HG03045 (cell line): Measurements from ENCODE around the gene DUSP5.
"Not testable (repeated sequence)": the region's sequence is repeated elsewhere in the genome, so short reads cannot be mapped to it uniquely, and the experiment has no call there.

Experiments
- ATAC-seq: cut with Tn5 transposase; IDR thresholded peaks from one replicate; pipeline ENCODE4 v1.9.1; 2021; ENCODE audit warnings: mild to moderate bottlenecking, moderate library complexity; ENCODE audit not compliant: unreplicated experiment

DUSP5 gene, protein sequence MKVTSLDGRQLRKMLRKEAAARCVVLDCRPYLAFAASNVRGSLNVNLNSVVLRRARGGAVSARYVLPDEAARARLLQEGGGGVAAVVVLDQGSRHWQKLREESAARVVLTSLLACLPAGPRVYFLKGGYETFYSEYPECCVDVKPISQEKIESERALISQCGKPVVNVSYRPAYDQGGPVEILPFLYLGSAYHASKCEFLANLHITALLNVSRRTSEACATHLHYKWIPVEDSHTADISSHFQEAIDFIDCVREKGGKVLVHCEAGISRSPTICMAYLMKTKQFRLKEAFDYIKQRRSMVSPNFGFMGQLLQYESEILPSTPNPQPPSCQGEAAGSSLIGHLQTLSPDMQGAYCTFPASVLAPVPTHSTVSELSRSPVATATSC

DNA sequence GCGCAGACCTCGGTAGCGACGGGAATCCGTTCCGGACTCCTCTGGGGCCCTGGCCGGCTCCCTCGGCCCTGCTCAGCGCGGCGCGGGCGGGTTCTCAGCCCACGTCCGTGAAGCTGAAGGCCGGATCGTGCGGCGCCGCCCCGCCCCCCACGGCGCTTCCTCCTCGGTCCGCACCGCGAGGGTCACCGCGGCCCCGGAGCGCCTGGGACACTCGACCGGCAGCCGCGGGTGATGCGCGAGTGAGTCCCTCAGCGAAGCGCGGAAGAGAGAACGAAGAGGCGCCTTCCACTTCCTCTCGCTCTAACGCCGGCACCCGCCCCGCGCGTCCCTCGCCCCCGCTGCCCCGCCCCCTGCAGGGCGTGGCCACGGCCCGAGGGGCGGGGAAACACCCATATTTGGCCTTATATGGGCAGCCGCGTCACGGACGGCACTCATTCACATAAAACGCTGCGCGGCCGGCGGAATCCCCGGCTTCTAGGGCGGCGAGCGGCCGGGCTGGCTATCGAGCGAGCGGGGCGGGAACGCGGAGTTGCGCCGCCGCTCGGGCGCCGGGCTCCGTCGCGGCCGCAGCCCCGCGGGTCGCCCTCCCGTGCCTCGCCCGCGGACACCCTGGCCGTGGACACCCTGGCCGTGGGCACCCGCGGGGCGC is at the start of gene DUSP5:
Gene DUSP5, plus strand, starts transcription at position 470 of the 649 bp plus-strand sequence. CDS start 215 bp downstream, outside the sequence.
- peak; percentile 74 for ATAC-seq

DNA sequence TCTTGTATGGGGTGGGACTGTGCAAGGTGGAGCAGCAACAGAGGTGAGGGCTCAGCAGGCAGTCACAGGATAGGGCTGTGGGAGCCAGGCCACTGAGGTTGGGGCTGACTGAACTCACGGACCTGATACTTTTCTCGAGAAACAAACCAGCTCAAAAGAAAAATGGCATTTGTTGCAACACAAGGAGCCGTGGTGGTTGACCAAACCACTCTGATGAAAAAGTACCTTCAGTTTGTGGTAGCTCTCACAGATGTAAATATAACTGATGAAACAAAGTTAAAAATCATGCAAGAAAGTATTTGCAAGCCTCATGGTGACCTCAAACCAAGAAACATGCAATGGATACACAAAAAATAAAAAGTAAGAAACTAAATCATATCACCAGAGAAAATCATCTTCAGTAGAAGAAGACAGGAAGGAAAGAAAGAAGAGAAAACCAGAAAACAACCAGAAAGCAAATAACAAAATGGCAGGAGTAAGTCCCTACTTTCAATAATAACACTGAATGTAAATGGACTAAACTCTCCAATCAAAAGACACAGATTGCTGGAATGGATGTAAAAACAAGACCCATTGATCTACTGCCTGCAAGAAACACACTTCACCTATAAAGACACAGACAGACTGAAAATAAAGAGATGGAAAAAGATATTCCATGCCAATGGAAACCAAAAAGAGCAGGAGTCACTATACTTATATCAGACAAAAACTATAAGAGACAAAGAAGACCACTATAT is 48.9 kb upstream of the DUSP5 start:
- ATAC-seq, result no peak

GRCh38 chr10:110455446-110455845 is 42.3 kb upstream of the DUSP5 start:
- ATAC-seq, result no peak

DNA sequence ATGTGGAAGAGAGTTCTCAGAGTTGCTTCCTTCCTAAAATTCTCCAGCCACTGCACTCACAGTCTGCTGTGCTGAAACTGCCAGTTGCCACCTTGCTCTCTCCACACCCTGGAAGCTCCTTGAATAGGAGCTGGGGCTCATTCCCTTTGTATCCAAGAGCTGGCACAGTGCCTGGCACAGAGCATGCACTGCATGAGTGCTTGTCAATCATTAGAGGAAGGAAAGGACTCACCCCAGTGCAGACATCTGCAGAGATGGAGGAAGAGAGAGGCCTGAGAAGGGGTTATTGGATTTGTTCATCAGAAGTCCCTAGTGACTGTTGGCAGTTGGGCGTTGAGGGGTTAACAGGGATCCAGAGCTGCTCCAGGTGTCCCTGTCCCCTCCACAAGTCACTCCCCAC is 41.7 kb upstream of the DUSP5 start:
- no peak for ATAC-seq

DNA sequence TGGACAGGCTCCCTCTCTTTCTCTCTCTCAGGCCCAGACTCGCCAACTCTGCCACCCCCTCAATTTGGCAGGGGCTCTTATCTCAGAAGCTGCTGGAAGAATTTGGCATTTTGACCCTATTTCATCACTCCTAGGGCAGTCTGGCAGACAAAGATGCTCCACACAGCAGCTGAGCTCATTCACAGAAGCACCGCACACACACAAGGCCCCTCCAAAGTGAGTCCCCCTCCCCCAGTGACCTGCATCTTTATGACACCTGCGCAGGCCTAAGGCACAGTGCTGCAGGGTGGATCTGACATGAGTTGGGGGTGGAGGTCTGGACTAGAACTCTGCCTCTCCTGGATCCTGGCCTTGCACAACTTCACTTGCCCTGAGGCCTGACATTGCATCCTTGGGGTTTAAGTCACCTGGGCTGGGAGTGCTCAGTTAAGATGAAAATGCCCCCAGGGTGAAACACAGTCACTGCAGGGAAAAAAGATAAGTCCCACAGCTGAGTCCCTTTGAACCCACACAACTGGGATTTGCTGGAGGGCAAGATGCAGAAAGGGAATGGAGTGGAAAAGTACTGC is 41.1 kb upstream of the DUSP5 start:
- no peak for ATAC-seq

DNA sequence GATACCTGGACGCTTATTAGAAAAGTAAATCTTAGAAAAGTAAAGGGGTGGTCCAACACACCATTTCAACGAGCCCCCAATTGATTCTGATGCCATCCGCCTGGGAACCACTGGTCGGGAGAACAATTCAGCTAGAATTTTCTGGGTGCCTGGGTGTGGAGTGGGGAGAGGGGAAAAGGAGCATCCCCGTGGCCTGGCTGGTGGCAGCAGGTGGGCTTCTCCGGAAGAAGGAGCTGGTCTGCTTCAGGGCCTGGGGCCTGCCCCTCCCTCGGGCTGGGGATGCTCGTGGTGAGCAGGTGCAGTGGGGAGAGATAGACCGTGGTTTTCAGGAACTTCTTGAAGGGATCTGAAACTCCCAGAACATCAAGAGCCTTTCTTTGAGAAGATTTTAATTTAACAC is 39.9 kb upstream of the DUSP5 start:
- ATAC-seq, result no peak

DNA sequence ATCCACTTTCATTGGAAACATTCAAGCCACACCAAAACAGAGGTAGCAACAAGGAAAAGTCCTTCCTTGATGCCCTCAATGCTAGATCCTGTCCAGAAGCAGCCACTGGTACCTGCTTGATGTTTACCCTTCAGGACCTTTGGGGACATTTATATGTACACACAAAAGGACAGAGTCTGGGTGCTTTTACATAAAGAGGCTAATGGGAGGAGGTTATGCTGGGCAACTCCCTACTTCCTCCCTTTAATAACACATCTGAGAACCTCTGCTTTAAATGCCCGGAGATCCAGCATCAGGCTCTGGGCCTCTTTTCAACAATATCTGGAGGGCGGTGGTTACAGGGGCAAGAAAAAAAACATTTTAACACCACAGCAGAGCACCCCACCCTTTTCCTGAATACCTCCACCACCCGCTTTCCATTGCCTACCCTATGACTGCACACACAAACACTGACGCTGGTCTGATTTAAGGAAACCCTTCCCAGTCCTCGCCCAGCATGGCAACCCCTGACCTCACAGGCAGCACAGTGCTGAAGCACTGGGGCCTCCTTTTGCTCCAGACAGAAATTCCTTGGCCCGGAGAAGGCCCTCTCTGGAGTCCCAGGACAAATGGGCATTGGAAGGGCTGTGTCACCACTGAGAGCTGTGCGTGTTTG is 39.3 kb upstream of the DUSP5 start:
- ATAC-seq, result no peak

GRCh38 chr10:110459600-110459999 is 38.1 kb upstream of the DUSP5 start:
- no peak for ATAC-seq

- no peak for ATAC-seq
Measured at GRCh38 chr10:110460111-110460809, 37.4 kb upstream of the DUSP5 start.

- no peak for ATAC-seq
Measured at GRCh38 chr10:110461088-110461487, 36.6 kb upstream of the DUSP5 start.

GRCh38 chr10:110461530-110461929 is 36.2 kb upstream of the DUSP5 start:
- ATAC-seq, result no peak

DNA sequence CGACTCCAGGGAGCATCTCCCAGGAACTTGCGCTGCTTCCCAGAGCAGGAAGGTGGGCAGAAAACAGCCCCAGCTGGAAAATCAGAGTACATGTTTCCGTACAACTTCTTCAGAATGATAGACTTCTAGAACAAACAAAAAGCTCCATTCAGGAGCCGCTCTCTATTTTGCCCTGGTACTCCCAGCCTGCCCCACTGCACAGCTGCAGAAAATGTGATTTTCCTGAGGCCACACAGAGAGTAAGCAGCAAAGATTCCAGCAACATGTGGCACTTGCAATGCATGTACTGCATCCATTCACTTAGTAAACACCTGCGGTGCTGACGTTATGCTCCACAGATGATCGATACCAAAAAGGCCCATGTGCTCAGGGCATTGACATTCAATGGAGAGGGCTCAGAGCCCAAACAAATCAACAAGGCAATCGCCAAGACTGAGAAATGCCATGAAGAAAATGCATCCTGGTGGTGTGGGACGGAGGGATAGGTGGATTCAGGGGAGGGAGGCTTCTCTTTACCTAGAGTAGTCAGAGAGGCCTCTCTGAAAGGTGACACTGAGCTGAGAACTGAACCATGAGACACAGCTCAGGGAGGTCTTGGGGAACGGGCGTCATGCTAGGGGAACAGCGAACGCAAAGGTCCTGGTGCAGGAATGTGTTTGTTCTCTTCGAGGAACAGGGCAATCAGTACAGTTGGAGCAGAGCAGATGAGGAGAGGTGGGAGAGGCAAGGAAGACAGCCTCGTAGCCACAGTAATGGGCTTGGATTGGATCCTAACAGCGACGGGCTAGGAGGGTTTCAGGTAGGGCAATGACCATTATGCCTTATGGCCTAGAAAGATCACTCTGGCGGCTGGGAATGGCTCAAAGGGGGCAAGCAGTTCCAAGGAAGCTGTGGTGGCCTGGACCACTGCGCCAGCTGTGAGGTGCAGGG is 35.3 kb upstream of the DUSP5 start:
- no peak for ATAC-seq

DNA sequence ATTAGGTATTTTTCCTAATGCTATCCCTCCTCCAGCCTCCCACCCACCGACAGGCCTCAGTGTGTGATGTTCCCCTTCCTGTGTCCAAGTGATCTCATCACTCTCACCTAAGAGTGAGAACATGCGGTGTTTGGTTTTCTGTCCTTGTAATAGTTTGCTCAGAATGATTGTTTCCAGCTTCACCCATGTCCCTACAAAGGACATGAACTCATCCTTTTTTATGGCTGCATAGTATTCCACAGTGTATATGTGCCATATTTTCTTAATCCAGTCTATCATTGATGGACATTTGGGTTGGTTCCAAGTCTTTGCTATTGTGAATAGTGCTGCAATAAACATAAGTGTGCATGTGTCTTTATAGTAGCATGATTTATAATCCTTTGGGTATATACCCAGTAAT is 29.4 kb upstream of the DUSP5 start:
- ATAC-seq, result not testable (repeated sequence)

GRCh38 chr10:110470541-110470940 is 27.2 kb upstream of the DUSP5 start:
- ATAC-seq, result not testable (repeated sequence)

GRCh38 chr10:110471566-110472139 is 26.1 kb upstream of the DUSP5 start:
- ATAC-seq, result no peak

DNA sequence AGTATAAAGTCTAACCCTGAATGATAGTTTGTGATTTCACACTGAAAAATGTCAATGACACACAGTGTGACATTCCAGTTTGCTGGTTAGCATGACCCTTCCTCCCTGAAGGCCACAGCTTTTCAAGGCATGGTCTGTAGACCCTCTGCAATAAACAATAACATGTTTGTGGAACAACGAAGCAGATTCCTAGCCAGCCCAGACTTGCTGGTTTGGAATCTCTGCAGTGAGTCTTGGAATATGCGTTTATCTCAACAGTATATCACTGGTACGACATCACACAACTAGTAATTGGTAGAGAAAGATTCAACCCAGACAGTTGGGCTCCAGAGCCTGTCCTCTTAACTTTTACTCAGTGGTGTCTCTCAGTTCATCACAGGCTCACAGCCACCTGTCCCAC is 23.7 kb upstream of the DUSP5 start:
- ATAC-seq, result no peak

DNA sequence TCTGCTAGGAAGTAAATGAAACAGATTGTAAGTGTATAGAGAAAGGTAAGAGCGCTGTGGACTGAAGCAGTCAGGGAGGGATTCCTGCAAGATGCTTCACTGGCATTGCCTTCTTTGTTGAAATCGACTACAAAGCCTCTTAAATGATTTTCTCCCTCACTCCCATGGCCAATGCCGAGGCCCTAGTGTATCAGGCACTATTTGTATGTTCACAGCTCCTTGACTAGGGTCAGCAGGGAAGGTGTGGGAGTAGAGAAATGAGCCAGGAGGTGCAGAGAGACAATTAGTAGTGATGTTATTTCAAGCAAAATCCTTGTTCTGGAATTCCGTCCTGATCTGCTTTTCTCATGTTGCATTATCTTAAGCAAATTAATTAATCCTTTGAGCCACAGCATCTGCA is 22.9 kb upstream of the DUSP5 start:
- ATAC-seq, result no peak

DNA sequence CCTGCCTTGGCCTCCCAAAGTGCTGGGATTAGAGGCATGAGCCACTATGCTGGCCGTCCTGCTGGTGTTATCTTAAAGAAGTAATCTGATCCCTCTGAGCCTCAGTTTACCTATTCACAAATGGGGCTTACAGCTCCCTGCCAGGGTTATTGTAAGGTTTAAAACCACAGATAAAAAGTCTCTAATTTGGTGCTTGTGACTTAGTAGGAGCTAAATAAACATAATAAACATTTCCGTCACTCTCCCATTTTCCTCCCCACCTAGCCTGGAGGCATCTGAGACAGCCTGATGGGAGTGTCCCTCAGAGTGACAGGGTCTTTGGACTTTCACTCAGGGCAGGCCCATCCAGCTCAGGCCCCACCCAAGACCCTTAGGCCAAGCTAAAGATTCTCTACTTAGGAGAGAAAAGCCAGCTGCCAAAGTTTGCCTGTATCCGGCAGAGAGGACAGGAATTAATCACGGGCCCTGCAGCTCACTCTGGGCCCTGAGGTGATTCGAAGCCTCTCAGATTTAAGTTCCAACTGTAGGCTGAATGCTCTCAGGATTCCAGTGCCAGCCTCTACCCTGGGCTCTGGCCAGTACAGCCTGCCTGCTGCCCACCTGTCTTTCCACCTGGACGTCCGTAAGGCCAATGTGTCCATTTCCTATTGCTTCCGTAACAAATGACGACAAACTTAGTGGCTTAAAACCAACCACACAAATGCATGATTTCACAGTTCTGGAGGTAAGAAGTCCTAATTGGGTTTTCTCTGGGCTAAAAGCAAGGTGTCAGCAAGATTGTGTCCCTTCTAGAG is 21.8 kb upstream of the DUSP5 start:
- no peak for ATAC-seq
